CD4-positive, alpha-beta T cell treated with Interleukin-4 for 4 hours (primary cell): ENCODE measurements around the gene LCLAT1.
"Not testable (repeated sequence)": the region's sequence is repeated elsewhere in the genome, so short reads cannot be mapped to it uniquely, and the experiment has no call there.

ENCODE experiments used
- DNase-seq: peaks from one replicate; pipeline ENCODE4 v3.0.0-alpha.2; 2020

Gene LCLAT1

DNA sequence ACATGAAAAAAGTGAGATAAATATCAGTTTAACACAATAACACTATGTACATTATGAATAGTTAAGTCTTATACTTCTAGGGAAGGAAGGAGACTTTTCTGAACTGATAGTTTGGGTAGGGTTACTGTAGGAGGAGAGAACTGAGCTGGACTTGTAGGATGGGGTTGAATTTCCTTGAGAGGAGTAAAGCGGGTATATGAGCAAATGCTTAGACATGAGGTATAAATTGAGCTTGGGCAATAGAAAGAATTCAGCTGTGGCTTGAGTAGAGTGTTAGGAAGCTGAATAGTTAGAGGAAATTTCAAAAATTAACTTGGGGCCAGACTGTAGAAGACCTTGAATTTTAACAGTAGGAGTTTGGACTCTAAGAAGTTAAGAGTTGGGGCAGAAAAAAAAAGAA is 45.1 kb downstream of the LCLAT1 start:
- no peak for DNase-seq

GRCh38 chr2:30492619-30493018 is 45.6 kb downstream of the LCLAT1 start:
- DNase-seq: no peak

DNA sequence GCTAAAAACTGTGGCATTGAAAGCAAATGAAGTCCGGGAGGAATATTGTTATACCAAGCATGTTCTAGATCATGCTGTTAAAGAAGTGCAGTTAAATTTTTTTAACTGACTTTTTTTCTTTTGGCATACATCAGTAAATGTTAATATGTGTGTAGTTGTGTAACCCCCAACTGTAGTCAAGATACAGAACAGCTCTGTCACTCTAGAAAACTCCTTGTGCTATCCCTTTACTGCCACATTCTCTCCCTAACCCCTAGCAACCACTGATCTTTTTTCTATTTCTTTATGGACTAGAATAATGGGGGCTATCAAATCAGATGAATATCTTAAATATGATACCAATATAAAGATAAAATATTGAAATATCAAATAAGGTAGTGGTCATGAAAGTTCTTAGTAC is 46.4 kb downstream of the LCLAT1 start:
- no peak for DNase-seq

GRCh38 chr2:30495896-30496295 is 48.9 kb downstream of the LCLAT1 start:
- not testable (repeated sequence) for DNase-seq

DNA sequence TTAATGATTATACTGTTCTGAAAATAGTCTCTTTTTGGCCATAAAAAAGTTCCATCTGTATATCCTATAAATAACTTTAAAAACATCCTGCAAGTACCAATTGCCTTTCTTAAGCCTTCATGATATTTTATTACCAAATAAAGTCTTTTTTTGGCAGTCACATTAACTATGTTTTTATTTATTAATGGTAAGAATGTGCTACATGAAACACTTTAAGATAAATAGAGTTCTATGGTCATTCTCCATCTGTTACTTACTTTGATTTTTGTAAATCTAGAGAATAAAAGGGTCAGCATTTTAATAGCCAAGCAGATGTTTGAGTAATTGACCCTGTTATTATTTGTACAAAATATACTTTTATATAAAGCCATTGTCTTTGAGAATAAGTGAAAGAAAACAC is 52.6 kb downstream of the LCLAT1 start:
- DNase-seq: no peak

- DNase-seq: no peak
Observed at GRCh38 chr2:30500699-30501098, 53.7 kb downstream of the LCLAT1 start.

- no peak for DNase-seq
Observed at GRCh38 chr2:30502310-30502709, 55.3 kb downstream of the LCLAT1 start.

GRCh38 chr2:30503007-30503694 is 56.1 kb downstream of the LCLAT1 start:
- peak; percentile 32 for DNase-seq

- DNase-seq: no peak
Observed at GRCh38 chr2:30503695-30504052, 56.6 kb downstream of the LCLAT1 start.

DNA sequence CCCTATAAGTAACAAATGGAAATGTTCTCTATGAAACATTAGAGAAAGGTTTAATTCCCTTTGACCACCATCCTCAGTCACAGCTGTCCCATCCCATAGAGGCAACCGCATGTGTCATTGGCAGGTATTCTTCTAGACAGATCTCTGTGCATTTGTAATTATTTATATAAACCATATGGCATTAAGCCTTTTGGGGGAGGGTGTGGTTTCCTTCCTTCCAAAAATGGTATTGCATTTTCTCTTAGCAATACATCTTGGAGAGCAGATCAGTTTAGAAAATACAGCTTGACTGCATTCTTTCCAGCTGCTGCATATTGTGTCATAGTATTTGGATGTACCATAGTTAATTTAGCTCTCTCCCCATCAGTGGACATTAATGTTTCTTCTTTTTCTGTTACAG is 57.7 kb downstream of the LCLAT1 start:
- DNase-seq: no peak

DNA sequence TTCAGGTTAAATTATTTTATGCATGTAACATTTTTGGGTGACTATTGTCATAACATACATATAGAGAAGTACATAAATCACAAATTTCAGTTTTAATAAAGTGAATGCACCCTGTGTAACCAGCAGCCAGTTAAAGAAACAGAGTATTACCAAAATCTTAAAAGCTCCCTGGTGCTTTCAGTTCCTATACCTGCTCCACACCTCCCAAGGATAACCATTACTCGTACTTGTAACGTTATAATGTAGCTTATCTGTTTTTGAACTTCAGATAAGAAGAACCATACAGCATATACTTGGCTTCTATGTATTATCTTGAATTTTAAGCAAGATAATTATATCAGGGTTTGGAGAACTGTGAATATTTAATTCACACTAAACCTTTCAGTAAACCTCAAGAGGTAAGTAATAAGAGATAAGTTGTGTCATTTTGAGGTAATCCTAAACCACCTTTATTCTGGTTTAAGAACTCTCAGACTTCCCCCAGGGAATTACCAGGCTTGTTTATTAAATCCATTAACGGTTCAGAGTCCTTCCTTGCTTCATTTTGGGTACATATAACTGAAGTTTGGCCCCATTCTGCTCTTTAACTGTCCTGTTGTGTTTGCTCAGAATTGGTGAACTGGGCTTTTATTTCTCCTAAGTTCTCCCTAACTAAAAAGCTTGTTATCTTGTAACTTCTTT is 58.6 kb downstream of the LCLAT1 start:
- no peak for DNase-seq

- not testable (repeated sequence) for DNase-seq
Observed at GRCh38 chr2:30507460-30507859, 60.4 kb downstream of the LCLAT1 start.

- no peak for DNase-seq
Observed at GRCh38 chr2:30509716-30510115, 62.7 kb downstream of the LCLAT1 start.

DNA sequence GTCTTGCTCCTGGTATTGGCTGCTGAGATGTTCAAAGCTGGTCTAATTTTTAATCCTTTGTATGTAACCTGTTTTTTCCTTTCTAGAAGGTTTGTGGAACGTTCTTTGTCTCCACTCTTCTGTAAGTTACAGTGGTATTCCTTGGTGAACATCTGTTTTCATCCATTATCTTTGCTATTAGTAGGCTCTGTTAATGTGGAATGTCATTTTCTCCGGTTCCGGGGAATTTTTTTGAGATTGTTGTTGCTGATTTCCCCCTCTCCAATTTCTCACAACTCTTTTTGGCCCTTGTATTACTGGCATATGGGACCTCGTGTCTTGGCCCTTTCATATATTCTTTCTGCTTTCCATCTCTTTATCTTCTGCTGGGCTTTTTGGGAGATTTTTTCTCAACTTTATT is 63.4 kb downstream of the LCLAT1 start:
- DNase-seq: no peak

- no peak for DNase-seq
Observed at GRCh38 chr2:30511122-30512083, 64.4 kb downstream of the LCLAT1 start.

GRCh38 chr2:30512243-30512886 is 65.3 kb downstream of the LCLAT1 start:
- no peak for DNase-seq

GRCh38 chr2:30513649-30514048 is 66.6 kb downstream of the LCLAT1 start:
- DNase-seq: not testable (repeated sequence)

- DNase-seq: no peak
Observed at GRCh38 chr2:30514134-30514847, 67.2 kb downstream of the LCLAT1 start.

DNA sequence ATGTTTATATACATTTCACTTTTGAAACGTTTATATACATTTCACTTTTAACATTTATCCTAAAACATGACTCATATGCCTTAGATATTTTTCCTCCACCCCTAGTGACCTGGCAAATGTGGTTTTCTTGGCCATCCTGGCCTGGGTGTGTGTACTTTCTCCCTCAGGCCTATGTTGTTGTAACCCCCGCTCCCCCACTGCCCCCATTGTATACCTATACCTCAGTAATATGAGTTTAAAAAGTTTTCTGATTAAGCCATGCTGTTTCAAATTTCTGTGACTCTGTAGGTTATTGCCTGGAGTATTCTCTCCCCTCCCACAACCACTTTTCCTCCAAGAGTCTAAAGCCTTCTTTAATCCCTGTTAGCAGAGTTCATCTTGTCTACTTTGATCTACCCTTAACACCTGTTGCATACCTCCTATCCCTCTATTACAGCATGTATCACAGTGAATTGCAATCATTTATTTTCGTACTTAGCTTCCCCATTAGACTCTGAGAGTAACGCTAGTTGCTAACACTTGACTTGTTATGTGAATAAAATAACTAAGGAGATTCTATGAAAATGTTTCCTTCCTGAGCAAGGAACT is 67.9 kb downstream of the LCLAT1 start:
- no peak for DNase-seq

DNA sequence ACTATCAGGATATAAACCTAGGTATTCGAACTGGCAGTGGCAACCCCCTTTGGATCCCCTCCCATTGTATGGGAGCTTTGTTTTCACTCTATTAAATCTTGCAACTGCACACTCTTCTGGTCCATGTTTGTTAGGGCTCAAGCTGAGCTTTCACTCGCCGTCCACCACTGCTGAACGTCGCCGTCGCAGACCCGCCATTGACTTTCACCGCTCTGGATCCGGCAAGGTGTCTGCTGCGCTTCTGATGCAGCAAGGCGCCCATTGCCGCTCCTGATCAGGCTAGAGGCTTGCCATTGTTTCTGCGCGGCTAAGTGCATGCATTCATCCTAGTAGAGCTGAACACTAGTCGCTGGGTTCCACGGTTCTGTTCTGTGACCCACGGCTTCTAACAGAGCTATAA is 69.1 kb downstream of the LCLAT1 start:
- DNase-seq: no peak

GRCh38 chr2:30519796-30520195 is 72.8 kb downstream of the LCLAT1 start:
- DNase-seq: no peak

- DNase-seq: no peak
Observed at GRCh38 chr2:30522421-30522820, 75.4 kb downstream of the LCLAT1 start.
